ENCODE results near the gene UTS2B.

Gene UTS2B

GRCh38 chr3:191329654-191330529 is at the start of gene UTS2B:
Gene UTS2B (minus strand): TSS chr3:191330526. CDS start chr3:191282189, 48,337 bp downstream.
- peak in 13 of 14 donors; percentile 36 to 76 (median 62) for DNase-seq

GRCh38 chr3:191380001-191380400 is 49.7 kb upstream of the UTS2B start:
- DNase-seq = no peak

GRCh38 chr3:191379446-191379845 is 49.1 kb upstream of the UTS2B start:
- DNase-seq = no peak

- no peak for DNase-seq
These were observed 48.0 kb upstream of the UTS2B start for GRCh38 chr3:191378142-191378812.

GRCh38 chr3:191376516-191377141 is 46.3 kb upstream of the UTS2B start:
- DNase-seq = no peak

GRCh38 chr3:191373327-191373726 is 43.0 kb upstream of the UTS2B start:
- DNase-seq = no peak

- no peak for DNase-seq
These were observed 41.8 kb upstream of the UTS2B start for GRCh38 chr3:191372122-191372521.

GRCh38 chr3:191369616-191370010 is 39.3 kb upstream of the UTS2B start:
- no peak for DNase-seq

GRCh38 chr3:191368755-191369615 is 38.7 kb upstream of the UTS2B start:
- DNase-seq = no peak

- no peak for DNase-seq
These were observed 36.3 kb upstream of the UTS2B start for GRCh38 chr3:191366675-191367074.

- no peak for DNase-seq
These were observed 32.9 kb upstream of the UTS2B start for GRCh38 chr3:191363221-191363620.

GRCh38 chr3:191362524-191363090 is 32.3 kb upstream of the UTS2B start:
- DNase-seq = no peak

GRCh38 chr3:191362037-191362436 is 31.7 kb upstream of the UTS2B start:
- DNase-seq = no peak

- no peak for DNase-seq
These were observed 31.1 kb upstream of the UTS2B start for GRCh38 chr3:191361456-191361855.

GRCh38 chr3:191360620-191361019 is 30.3 kb upstream of the UTS2B start:
- no peak for DNase-seq

GRCh38 chr3:191358929-191359328 is 28.6 kb upstream of the UTS2B start:
- DNase-seq = no peak

GRCh38 chr3:191357909-191358308 is 27.6 kb upstream of the UTS2B start:
- DNase-seq = no peak

- no peak for DNase-seq
These were observed 26.5 kb upstream of the UTS2B start for GRCh38 chr3:191356631-191357439.

- no peak for DNase-seq
These were observed 25.1 kb upstream of the UTS2B start for GRCh38 chr3:191355406-191355805.

- DNase-seq = no peak
These were observed 22.9 kb upstream of the UTS2B start for GRCh38 chr3:191353022-191353777.

All from C1 segment of cervical spinal cord (tissue), 14 donors.